ENCODE measurements around the gene ZNF23. TPM values are rescaled to one million over a fixed set of nuclear protein-coding genes. Genes with fewer than 3 reads are reported as not detected.

Gene ZNF23
- total and polyA plus RNA-seq, 5 donors: 6.7 to 8.6 (median 7.6) TPM

- intact Hi-C loops (cut with DNase I): no loop called here
- ATAC-seq (peak; percentile 34 to 50), DNase-seq (peak in 2 of 3 donors; percentile 42 to 58)
- H3K9me3 ChIP-seq (ENCODE audit: control insufficient read depth, low read length): no peaks in the 10 kb centered on the region
- no peak overlapping the region for H3K4me3 ChIP-seq (ENCODE audit: low read length)
- no peaks in the 10 kb centered on the region for H3K27me3 ChIP-seq (ENCODE audit: control insufficient read depth, insufficient read depth)
- no peak overlapping the region for H3K27ac ChIP-seq (ENCODE audit: low read length)
- H3K4me1 ChIP-seq (ENCODE audit: control insufficient read depth, insufficient read depth, low read length): no peaks in the 10 kb centered on the region
- 32% methylated on average over 71 of the region's 71 CpGs for WGBS
Measured at GRCh38 chr16:71441348-71442050, 20.5 kb downstream of the ZNF23 start.

- ATAC-seq (no peak), DNase-seq (no peak)
- intact Hi-C loops (cut with DNase I): no loop called here
- Histone ChIP-seq H3K27ac (ENCODE audit: low read length) (no peak overlapping the region), H3K9me3 (ENCODE audit: control insufficient read depth, low read length) (no peaks in the 10 kb centered on the region), H3K27me3 (ENCODE audit: control insufficient read depth, insufficient read depth) (no peaks in the 10 kb centered on the region), H3K4me1 (ENCODE audit: control insufficient read depth, insufficient read depth, low read length) (no peaks in the 10 kb centered on the region), H3K4me3 (ENCODE audit: low read length) (no peak overlapping the region)
- WGBS: 63% methylated on average over 25 of the region's 25 CpGs
Measured at GRCh38 chr16:71440669-71441347, 21.2 kb downstream of the ZNF23 start.

- 35% methylated on average over 3 of the region's 3 CpGs for WGBS
- no peak for DNase-seq
- Histone ChIP-seq H3K27me3 (ENCODE audit: control insufficient read depth, insufficient read depth) (no peaks in the 10 kb centered on the region), H3K27ac (ENCODE audit: low read length) (no peak overlapping the region), H3K4me3 (ENCODE audit: low read length) (no peak overlapping the region), H3K9me3 (ENCODE audit: control insufficient read depth, low read length) (no peaks in the 10 kb centered on the region), H3K4me1 (ENCODE audit: control insufficient read depth, insufficient read depth, low read length) (no peaks in the 10 kb centered on the region)
- intact Hi-C loops (cut with DNase I): no loop called here
- no peak for ATAC-seq
Measured at GRCh38 chr16:71439523-71439922, 22.5 kb downstream of the ZNF23 start.

GRCh38 chr16:71436473-71436872, 25.6 kb downstream of the ZNF23 start:
- 80% methylated on average over 7 of the region's 7 CpGs for WGBS

GRCh38 chr16:71432906-71433305, 29.1 kb downstream of the ZNF23 start:
- no peaks in the 10 kb centered on the region for H3K4me1 ChIP-seq (ENCODE audit: control insufficient read depth, insufficient read depth, low read length)
- ATAC-seq (no peak), DNase-seq (no peak)
- H3K27me3 ChIP-seq (ENCODE audit: control insufficient read depth, insufficient read depth): no peaks in the 10 kb centered on the region
- H3K27ac ChIP-seq (ENCODE audit: low read length): no peak overlapping the region
- 74% methylated on average over 6 of the region's 6 CpGs for WGBS
- intact Hi-C loops (cut with DNase I): no loop called here
- H3K9me3 ChIP-seq (ENCODE audit: control insufficient read depth, low read length): no peaks in the 10 kb centered on the region
- no peak overlapping the region for H3K4me3 ChIP-seq (ENCODE audit: low read length)

More at GRCh38 chr16:71436473-71436872, 25.6 kb downstream of the ZNF23 start:
- Histone ChIP-seq H3K4me3 (ENCODE audit: low read length) (no peak overlapping the region), H3K4me1 (ENCODE audit: control insufficient read depth, insufficient read depth, low read length) (no peaks in the 10 kb centered on the region), H3K9me3 (ENCODE audit: control insufficient read depth, low read length) (no peaks in the 10 kb centered on the region), H3K27ac (ENCODE audit: low read length) (no peak overlapping the region), H3K27me3 (ENCODE audit: control insufficient read depth, insufficient read depth) (no peaks in the 10 kb centered on the region)
- ATAC-seq: no peak
- no peak for DNase-seq
- intact Hi-C loops (cut with DNase I): no loop called here

GRCh38 chr16:71431991-71432390, 30.1 kb downstream of the ZNF23 start:
- H3K9me3 ChIP-seq (ENCODE audit: control insufficient read depth, low read length): no peaks in the 10 kb centered on the region
- no peak overlapping the region for H3K4me3 ChIP-seq (ENCODE audit: low read length)
- no peak for ATAC-seq
- no peaks in the 10 kb centered on the region for H3K4me1 ChIP-seq (ENCODE audit: control insufficient read depth, insufficient read depth, low read length)
- intact Hi-C loops (cut with DNase I): no loop called here
- no peaks in the 10 kb centered on the region for H3K27me3 ChIP-seq (ENCODE audit: control insufficient read depth, insufficient read depth)
- no peak overlapping the region for H3K27ac ChIP-seq (ENCODE audit: low read length)
- no peak for DNase-seq
- WGBS: 91% methylated on average over 9 of the region's 9 CpGs

- no peak for ATAC-seq
- Histone ChIP-seq H3K27me3 (ENCODE audit: control insufficient read depth, insufficient read depth) (no peaks in the 10 kb centered on the region), H3K9me3 (ENCODE audit: control insufficient read depth, low read length) (no peaks in the 10 kb centered on the region), H3K4me3 (ENCODE audit: low read length) (no peak overlapping the region), H3K27ac (ENCODE audit: low read length) (no peak overlapping the region), H3K4me1 (ENCODE audit: control insufficient read depth, insufficient read depth, low read length) (no peaks in the 10 kb centered on the region)
- 84% methylated on average over 14 of the region's 14 CpGs for WGBS
- DNase-seq: no peak
- intact Hi-C loops (cut with DNase I): no loop called here
Measured at GRCh38 chr16:71431176-71431575, 30.9 kb downstream of the ZNF23 start.

GRCh38 chr16:71430744-71431143, 31.3 kb downstream of the ZNF23 start:
- no peaks in the 10 kb centered on the region for H3K27me3 ChIP-seq (ENCODE audit: control insufficient read depth, insufficient read depth)

GRCh38 chr16:71429581-71429980, 32.5 kb downstream of the ZNF23 start:
- intact Hi-C loops (cut with DNase I): no loop called here

More at GRCh38 chr16:71430744-71431143, 31.3 kb downstream of the ZNF23 start:
- intact Hi-C loops (cut with DNase I): no loop called here
- Histone ChIP-seq H3K9me3 (ENCODE audit: control insufficient read depth, low read length) (no peaks in the 10 kb centered on the region), H3K27ac (ENCODE audit: low read length) (no peak overlapping the region), H3K4me3 (ENCODE audit: low read length) (no peak overlapping the region), H3K4me1 (ENCODE audit: control insufficient read depth, insufficient read depth, low read length) (no peaks in the 10 kb centered on the region)
- ATAC-seq: no peak
- WGBS: 51% methylated on average over 6 of the region's 6 CpGs
- DNase-seq: no peak

GRCh38 chr16:71428883-71429282, 33.2 kb downstream of the ZNF23 start:
- Histone ChIP-seq H3K27ac (ENCODE audit: low read length) (no peak overlapping the region), H3K4me3 (ENCODE audit: low read length) (no peak overlapping the region), H3K9me3 (ENCODE audit: control insufficient read depth, low read length) (no peaks in the 10 kb centered on the region), H3K27me3 (ENCODE audit: control insufficient read depth, insufficient read depth) (no peaks in the 10 kb centered on the region), H3K4me1 (ENCODE audit: control insufficient read depth, insufficient read depth, low read length) (no peaks in the 10 kb centered on the region)
- WGBS: 78% methylated on average over 2 of the region's 2 CpGs
- no peak for ATAC-seq
- DNase-seq: no peak
- intact Hi-C loops (cut with DNase I): no loop called here

More at GRCh38 chr16:71429581-71429980, 32.5 kb downstream of the ZNF23 start:
- no peaks in the 10 kb centered on the region for H3K9me3 ChIP-seq (ENCODE audit: control insufficient read depth, low read length)
- no peaks in the 10 kb centered on the region for H3K4me1 ChIP-seq (ENCODE audit: control insufficient read depth, insufficient read depth, low read length)
- ATAC-seq: no peak
- H3K27ac ChIP-seq (ENCODE audit: low read length): no peak overlapping the region
- H3K27me3 ChIP-seq (ENCODE audit: control insufficient read depth, insufficient read depth): no peaks in the 10 kb centered on the region
- H3K4me3 ChIP-seq (ENCODE audit: low read length): no peak overlapping the region
- no peak for DNase-seq
- 82% methylated on average over 3 of the region's 3 CpGs for WGBS

GRCh38 chr16:71428385-71428784, 33.7 kb downstream of the ZNF23 start:
- H3K27ac ChIP-seq (ENCODE audit: low read length): no peak overlapping the region
- H3K27me3 ChIP-seq (ENCODE audit: control insufficient read depth, insufficient read depth): no peaks in the 10 kb centered on the region
- no peak overlapping the region for H3K4me3 ChIP-seq (ENCODE audit: low read length)
- H3K4me1 ChIP-seq (ENCODE audit: control insufficient read depth, insufficient read depth, low read length): no peaks in the 10 kb centered on the region
- ATAC-seq (no peak), DNase-seq (no peak)
- no peaks in the 10 kb centered on the region for H3K9me3 ChIP-seq (ENCODE audit: control insufficient read depth, low read length)
- intact Hi-C loops (cut with DNase I): no loop called here
